GM12874 (cell line): ENCODE data around the gene DCAF7.

Experiments
- CTCF ChIP-seq: IDR thresholded peaks from 2 replicates; pipeline ENCODE4 v1.5.1; 2011; ENCODE audit warnings: low read depth, mild to moderate bottlenecking, control low read depth, low read length, moderate library complexity; ENCODE audit not compliant: insufficient read depth

DCAF7 gene

GRCh38 chr17:63564562-63564961, 14.3 kb downstream of the DCAF7 start:
- no peak for TF ChIP-seq CTCF

GRCh38 chr17:63567229-63567628, 17.0 kb downstream of the DCAF7 start:
- TF ChIP-seq CTCF: no peak

GRCh38 chr17:63568563-63568962, 18.3 kb downstream of the DCAF7 start:
- TF ChIP-seq CTCF: no peak

- no peak for TF ChIP-seq CTCF
These were observed 21.5 kb downstream of the DCAF7 start for GRCh38 chr17:63571632-63572310.

GRCh38 chr17:63573634-63574033, 23.4 kb downstream of the DCAF7 start:
- TF ChIP-seq CTCF: no peak

- no peak for TF ChIP-seq CTCF
These were observed 27.9 kb downstream of the DCAF7 start for GRCh38 chr17:63578027-63578768.

GRCh38 chr17:63578769-63579111, 28.5 kb downstream of the DCAF7 start:
- no peak for TF ChIP-seq CTCF
